Endothelial cell of umbilical vein (primary cell): Measurements from ENCODE around the gene TTC27. TPM values are rescaled to one million over a fixed set of nuclear protein-coding genes. Genes with fewer than 3 reads are reported as not detected.

Source experiments
- BruUV-seq: library from RNA; stranded (reverse); fragments of 400-500 nt; replicated peaks from 2 replicates; lab custom pipeline; 2021; lab: Mats Ljungman, UMichigan
- CTCF ChIA-PET: fragments of 300-600, 350-600 bp; sonication (Branson Sonifier 250); formaldehyde crosslinking; loops from one replicate; lab custom pipeline; 2021; ENCODE audit warnings: antibody characterized with exemption, inconsistent platforms; lab: Charles Lee
- POLR2A ChIA-PET: fragments of 300-600, 350-600 bp; sonication (Branson Sonifier 250); formaldehyde crosslinking; loops from one replicate; lab custom pipeline; 2021; ENCODE audit warnings: antibody characterized with exemption, inconsistent platforms; lab: Charles Lee
- DNase-seq: peaks from one replicate; pipeline ENCODE4 v3.0.0-alpha.2; 2011; ENCODE audit warnings: low read depth, low spot score
- FAIRE-seq: peaks from 2 replicates; lab custom pipeline; 2011; peaks lifted over from hg19 to GRCh38; lab: Jason Lieb, UNC
- H2AFZ ChIP-seq: 2 replicates; pipeline ENCODE4 v1.6.0; 2012; ENCODE audit warnings: low read depth, low read length, control low read depth, inconsistent platforms
- H3K27ac ChIP-seq: 2 replicates; pipeline ENCODE4 v1.5.1; 2011; ENCODE audit warnings: low read depth, mild to moderate bottlenecking, control low read depth, low read length, moderate library complexity; ENCODE audit not compliant: insufficient read depth
- H3K27me3 ChIP-seq, 2 experiments: 2 replicates each; pipeline versions ENCODE4 v1.6.0 to v1.6.1; 2011; ENCODE audit warnings: low read length in 2 of 2, mixed read lengths in 1 of 2; ENCODE audit not compliant: control insufficient read depth in 2 of 2, insufficient read depth in 2 of 2
- H3K36me3 ChIP-seq, 2 experiments: 2 replicates in 1 of 2; 3 replicates in 1 of 2; pipeline ENCODE4 v1.5.1; 2011; ENCODE audit warnings: low read length in 2 of 2, mild to moderate bottlenecking in 1 of 2, moderate library complexity in 1 of 2; ENCODE audit not compliant: control insufficient read depth in 2 of 2, insufficient read depth in 2 of 2; ENCODE audit errors: extremely low read depth in 1 of 2
- H3K4me1 ChIP-seq: 3 replicates; pipeline ENCODE4 v1.5.1; 2011; ENCODE audit warnings: mild to moderate bottlenecking, low read length; ENCODE audit not compliant: control insufficient read depth, insufficient read depth; ENCODE audit errors: extremely low read depth
- H3K4me2 ChIP-seq: 2 replicates; pipeline ENCODE4 v1.6.1; 2011; ENCODE audit warnings: low read length, control low read depth, mixed read lengths; ENCODE audit not compliant: insufficient read depth
- H3K4me3 ChIP-seq, 3 experiments: fragments of 200-600 bp in 1 of 3; sonication (generic), shearing (Covaris generic) in 1 of 3; replicated peaks in 1 of 3; 2 replicates each; pipeline ENCODE4 v1.5.1; 2011 to 2016; ENCODE audit warnings: control low read depth in 3 of 3, low read length in 3 of 3, mild to moderate bottlenecking in 2 of 3, inconsistent platforms in 1 of 3, low read depth in 1 of 3, moderate library complexity in 1 of 3; ENCODE audit not compliant: insufficient read depth in 1 of 3
- H3K79me2 ChIP-seq: 2 replicates; pipeline ENCODE4 v1.6.0; 2012; ENCODE audit warnings: low read length, inconsistent platforms; ENCODE audit not compliant: control insufficient read depth, insufficient read depth
- H3K9ac ChIP-seq: replicated peaks from 2 replicates; pipeline ENCODE3; 2011; ENCODE audit warnings: low read length, control low read depth; ENCODE audit not compliant: insufficient read depth; ENCODE audit errors: extremely low read depth
- H3K9me1 ChIP-seq: replicated peaks from 3 replicates; pipeline ENCODE4 v1.6.0; 2011; ENCODE audit warnings: mild to moderate bottlenecking, low read length; ENCODE audit not compliant: control insufficient read depth, insufficient read depth; ENCODE audit errors: extremely low read depth
- H3K9me3 ChIP-seq: replicated peaks from 2 replicates; pipeline ENCODE4 v1.5.1; 2012; ENCODE audit warnings: low read length, inconsistent platforms; ENCODE audit not compliant: control insufficient read depth, insufficient read depth
- H4K20me1 ChIP-seq: replicated peaks from 2 replicates; pipeline ENCODE3; 2011; ENCODE audit warnings: mild to moderate bottlenecking, low read length; ENCODE audit not compliant: control insufficient read depth, insufficient read depth; ENCODE audit errors: extremely low read depth
- CTCF ChIP-seq, 2 donors: IDR thresholded peaks; 1 replicate in 1 of 2; 2 replicates in 1 of 2; pipeline ENCODE4 v1.5.1; 2011; ENCODE audit warnings: low read length in 2 of 2, mild to moderate bottlenecking in 2 of 2, moderate library complexity in 2 of 2, control low read depth in 1 of 2, inconsistent platforms in 1 of 2, low read depth in 1 of 2; ENCODE audit not compliant: insufficient read depth in 1 of 2; ENCODE audit errors: extremely low read depth in 1 of 2
- EZH2 ChIP-seq: IDR thresholded peaks from 2 replicates; pipeline ENCODE4 v1.6.1; 2012; ENCODE audit warnings: borderline replicate concordance, low read depth, mild to moderate bottlenecking, moderate library complexity, low read length, inconsistent platforms; ENCODE audit not compliant: severe bottlenecking
- FOS ChIP-seq: IDR thresholded peaks from 2 replicates; pipeline ENCODE4 v1.6.1; 2011; ENCODE audit warnings: mild to moderate bottlenecking, low read length, moderate library complexity, borderline replicate concordance; ENCODE audit not compliant: insufficient read depth
- GATA2 ChIP-seq: IDR thresholded peaks from 2 replicates; pipeline ENCODE4 v1.7.0; 2011; ENCODE audit warnings: low read depth, mild to moderate bottlenecking, moderate library complexity, mixed read lengths, low read length; ENCODE audit not compliant: insufficient read length, insufficient read depth
- JUN ChIP-seq: IDR thresholded peaks from 2 replicates; pipeline ENCODE4 v1.6.1; 2011; ENCODE audit warnings: borderline replicate concordance, low read depth; ENCODE audit not compliant: insufficient read length, insufficient read depth
- MAX ChIP-seq: IDR thresholded peaks from 2 replicates; pipeline ENCODE4 v1.6.1; 2011; ENCODE audit not compliant: insufficient read depth, insufficient read length
- MYC ChIP-seq: IDR thresholded peaks from one replicate; pipeline ENCODE4 v1.6.1; 2011; ENCODE audit warnings: mild to moderate bottlenecking, low read depth, low read length
- POLR2A ChIP-seq: IDR thresholded peaks from 2 replicates; pipeline ENCODE4 v1.6.1; 2012; ENCODE audit warnings: low read depth, mild to moderate bottlenecking, control low read depth, low read length
- POLR2AphosphoS5 ChIP-seq: IDR thresholded peaks from 2 replicates; pipeline ENCODE4 v1.6.1; 2012; ENCODE audit warnings: low read depth, mild to moderate bottlenecking, control low read depth, low read length, moderate library complexity; ENCODE audit not compliant: insufficient read depth
- dilution Hi-C: fragments of 300-500 bp; cut with MboI; formaldehyde crosslinking; loops from one replicate; pipeline ENCODE4 v1.15.0; 2019; ENCODE audit warnings: low sequenced_read_pairs; ENCODE audit not compliant: extremely low pct_ligation_motif_present
- intact Hi-C: fragments of 100-400 bp; cut with micrococcal nuclease; formaldehyde crosslinking; loops from one replicate; pipeline ENCODE4 v1.10.0; 2022
- polyA plus RNA-seq, 4 experiments: library from polyadenylated mRNA; depleted of rRNA in 3 of 4; stranded (reverse) in 3 of 4; unstranded in 1 of 4; fragments of >200 nt; gene quantifications; 2 replicates each; pipeline versions ENCODE4 v1.2.1 to v1.2.3, GENCODE V29; 2011 to 2012; ENCODE audit warnings: missing spikeins in 1 of 4
- total RNA-seq: library from RNA; stranded (reverse); gene quantifications from 2 replicates; pipeline ENCODE4 v1.2.3, GENCODE V29; 2021

TTC27 gene
- total and polyA plus RNA-seq, 2 donors (not counting 3 experiments of a cell fraction or from before 2014, with no cell fraction given), result 16.3 to 20.1 TPM

GRCh38 chr2:32804205-32804604, 176.4 kb downstream of the TTC27 start:
- no TSS peak for BruUV-seq
- POLR2A ChIA-PET, result no interaction called here
- CTCF ChIA-PET, result no interaction called here
- DNase-seq (no peak), FAIRE-seq (no peak)
- TF ChIP-seq FOS, result no peak
- TF ChIP-seq POLR2A, result no peak
- no peak for TF ChIP-seq GATA2
- Histone ChIP-seq H3K9me1 (no peaks in the 10 kb centered on the region), H3K4me3 (no peak overlapping the region), H2AFZ (no peak overlapping the region), H3K4me2 (no peak overlapping the region), H3K27ac (no peak overlapping the region), H3K79me2 (no peaks in the 10 kb centered on the region), H3K27me3 (no peaks in the 10 kb centered on the region), H3K36me3 (no peaks in the 10 kb centered on the region), H3K9me3 (no peaks in the 10 kb centered on the region), H3K9ac (no peak overlapping the region), H3K4me1 (peaks cover 19% of the 10 kb centered on the region), H4K20me1 (no peaks in the 10 kb centered on the region)
- intact Hi-C loops, result no loop called here
- dilution Hi-C loops, result no loop called here

- Histone ChIP-seq H3K4me1 (peaks cover 16% of the 10 kb centered on the region), H3K4me2 (peak overlapping the region; percentile 49), H3K9ac (no peak overlapping the region), H2AFZ (no peak overlapping the region), H3K79me2 (no peaks in the 10 kb centered on the region), H3K9me1 (no peaks in the 10 kb centered on the region), H3K36me3 (no peaks in the 10 kb centered on the region), H3K4me3 (no peak overlapping the region), H3K27ac (peak overlapping the region; percentile 65), H3K9me3 (no peaks in the 10 kb centered on the region), H4K20me1 (no peaks in the 10 kb centered on the region), H3K27me3 (no peaks in the 10 kb centered on the region)
- intact Hi-C loops (no loop called here), dilution Hi-C loops (no loop called here)
- ChIA-PET POLR2A (no interaction called here), CTCF (interaction anchor here (0.9 to 1.2 kb wide), 6 partner anchors 10 to 636 kb away, joined by 3 to 5 read pairs (median 4); no protein-coding TSS in a partner anchor)
- DNase-seq, result peak; percentile 84
- TF ChIP-seq POLR2AphosphoS5 (peak; percentile 67), GATA2 (peak; percentile 93), FOS (peak; percentile 70), MYC (peak; percentile 55), EZH2 (no peak), JUN (peak; percentile 83), CTCF (IDR thresholded peaks at IDR 0.05; ENCODE audit: extremely low read depth in 1 of 2, insufficient read depth in 1 of 2, low read depth in 1 of 2, low read length in 2 of 2) (no peak), MAX (peak; percentile 58), POLR2A (no peak)
- no TSS peak for BruUV-seq
- peak; percentile 59 for FAIRE-seq
These were observed 177.6 kb downstream of the TTC27 start for GRCh38 chr2:32805104-32806095.
